ENCODE measurements around the gene LRP3.

LRP3 gene

GRCh38 chr19:33201473-33201872 is 7.3 kb downstream of the LRP3 start:
- TF ChIP-seq CTCF (IDR thresholded peaks at IDR 0.05), result no peak
- H3K27ac ChIP-seq, result no peak overlapping the region
- no peak overlapping the region for H3K4me2 ChIP-seq (ENCODE audit: low read length)
- no peaks in the 10 kb centered on the region for H3K9me3 ChIP-seq (ENCODE audit: control insufficient read depth, low read length)
- no peaks in the 10 kb centered on the region for H3K4me1 ChIP-seq
- H3K36me3 ChIP-seq (ENCODE audit: control insufficient read depth, insufficient read depth, low read length), result peaks cover 2% of the 10 kb centered on the region
- no peak overlapping the region for H3K4me3 ChIP-seq (ENCODE audit: low read depth, low read length)
- no peak overlapping the region for H3K9ac ChIP-seq
- H2AFZ ChIP-seq, result no peak overlapping the region
- no peaks in the 10 kb centered on the region for H3K27me3 ChIP-seq (ENCODE audit: control insufficient read depth, insufficient read depth, low read length)
- peaks cover 4% of the 10 kb centered on the region for H3K79me2 ChIP-seq

DNA sequence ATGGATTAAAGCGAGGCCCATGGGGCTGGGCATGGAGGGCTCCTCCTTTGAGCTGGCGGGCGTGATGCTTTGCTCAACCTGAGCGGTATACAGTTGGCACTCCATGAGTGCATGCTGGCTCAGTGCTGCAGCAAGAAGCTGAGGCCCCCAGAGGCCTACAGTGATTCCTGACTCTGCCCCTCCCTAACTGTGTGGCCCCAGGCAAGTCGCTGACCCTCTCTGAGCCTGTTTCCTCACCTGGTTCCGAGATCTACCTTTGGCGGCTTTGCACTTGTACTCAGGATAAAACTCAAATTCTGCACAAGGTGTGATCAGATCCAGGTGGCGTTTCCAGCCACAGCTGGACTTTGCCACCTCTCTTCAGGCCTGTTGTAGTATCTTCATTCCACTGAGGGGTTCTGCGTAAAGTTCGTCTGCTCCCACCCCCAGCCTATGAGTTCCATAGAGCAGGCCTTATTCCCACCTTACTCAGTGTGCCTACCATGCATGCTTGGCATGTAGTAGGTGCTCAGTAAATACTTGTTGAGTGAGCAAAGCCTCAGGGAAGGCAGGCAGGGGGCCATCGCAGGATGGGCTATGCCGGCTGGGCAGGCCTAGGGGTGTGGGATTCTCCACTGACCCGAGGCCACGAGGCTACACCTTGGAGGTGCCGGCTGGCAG is 7.9 kb downstream of the LRP3 start:
- no peak for TF ChIP-seq CTCF (IDR thresholded peaks at IDR 0.05)
- H3K4me1 ChIP-seq, result no peaks in the 10 kb centered on the region
- no peaks in the 10 kb centered on the region for H3K9me3 ChIP-seq (ENCODE audit: control insufficient read depth, low read length)
- no peaks in the 10 kb centered on the region for H3K27me3 ChIP-seq (ENCODE audit: control insufficient read depth, insufficient read depth, low read length)
- H3K4me2 ChIP-seq (ENCODE audit: low read length), result no peak overlapping the region
- no peak overlapping the region for H3K4me3 ChIP-seq (ENCODE audit: low read depth, low read length)
- peaks cover under 1% of the 10 kb centered on the region for H3K79me2 ChIP-seq
- no peaks in the 10 kb centered on the region for H3K36me3 ChIP-seq (ENCODE audit: control insufficient read depth, insufficient read depth, low read length)
- no peak overlapping the region for H3K9ac ChIP-seq
- no peak overlapping the region for H2AFZ ChIP-seq
- no peak overlapping the region for H3K27ac ChIP-seq

DNA sequence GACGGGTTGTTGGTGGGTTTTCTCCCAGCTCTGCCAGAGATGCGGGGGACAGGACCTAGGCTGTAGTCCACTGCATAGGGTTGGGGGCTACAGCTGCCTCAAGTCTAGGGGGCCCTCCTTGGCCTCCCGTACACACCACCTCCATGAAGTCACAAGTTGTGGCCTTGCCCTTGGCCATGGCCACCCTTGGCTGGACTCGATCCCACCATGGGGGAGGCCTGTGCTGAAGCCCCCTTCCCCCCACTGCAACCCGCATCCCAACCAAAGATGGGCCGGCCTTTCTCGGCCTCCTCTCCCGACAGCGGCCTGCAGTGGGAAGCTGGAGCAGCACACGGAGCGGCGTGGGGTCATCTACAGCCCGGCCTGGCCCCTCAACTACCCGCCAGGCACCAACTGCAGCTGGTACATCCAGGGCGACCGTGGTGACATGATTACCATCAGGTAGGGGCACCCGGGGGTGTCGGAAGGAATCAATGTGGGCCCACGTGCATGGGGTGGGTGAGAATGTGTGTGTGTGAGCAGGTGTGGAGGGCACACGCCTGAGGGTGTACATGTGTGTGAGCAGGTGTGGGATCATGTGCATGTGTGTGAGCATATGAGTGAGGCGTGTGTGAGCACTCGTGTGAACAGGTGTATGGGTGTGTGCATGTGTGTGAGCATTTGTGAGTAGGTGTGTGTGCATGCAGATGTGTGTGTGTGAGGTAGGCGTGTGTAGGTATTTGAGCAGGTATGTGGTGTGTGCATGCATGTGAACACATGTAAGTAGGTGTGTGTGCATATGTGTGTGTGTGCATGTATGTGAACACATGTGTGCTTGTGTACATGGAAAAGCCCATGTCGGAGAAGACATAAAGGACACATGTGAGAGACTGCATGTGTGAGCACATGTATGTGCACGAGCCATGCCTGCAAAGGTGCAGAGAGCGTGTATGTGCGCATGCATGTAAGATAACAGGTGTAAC is 8.7 kb downstream of the LRP3 start:
- H3K36me3 ChIP-seq (ENCODE audit: control insufficient read depth, insufficient read depth, low read length), result no peaks in the 10 kb centered on the region

GRCh38 chr19:33203529-33203928 is 9.4 kb downstream of the LRP3 start:
- no peak overlapping the region for H3K4me3 ChIP-seq (ENCODE audit: low read depth, low read length)
- H2AFZ ChIP-seq, result no peak overlapping the region
- H3K9me3 ChIP-seq (ENCODE audit: control insufficient read depth, low read length), result no peaks in the 10 kb centered on the region
- H3K36me3 ChIP-seq (ENCODE audit: control insufficient read depth, insufficient read depth, low read length), result no peaks in the 10 kb centered on the region
- no peaks in the 10 kb centered on the region for H3K4me1 ChIP-seq
- H3K27ac ChIP-seq, result no peak overlapping the region
- no peak overlapping the region for H3K4me2 ChIP-seq (ENCODE audit: low read length)
- H3K9ac ChIP-seq, result no peak overlapping the region
- H3K79me2 ChIP-seq, result no peaks in the 10 kb centered on the region
- H3K27me3 ChIP-seq (ENCODE audit: control insufficient read depth, insufficient read depth, low read length), result no peaks in the 10 kb centered on the region
- TF ChIP-seq CTCF (IDR thresholded peaks at IDR 0.05), result no peak

More for the DNA sequence above, 8.7 kb downstream of the LRP3 start:
- H3K4me2 ChIP-seq (ENCODE audit: low read length), result no peak overlapping the region
- no peaks in the 10 kb centered on the region for H3K27me3 ChIP-seq (ENCODE audit: control insufficient read depth, insufficient read depth, low read length)
- no peak overlapping the region for H3K4me3 ChIP-seq (ENCODE audit: low read depth, low read length)
- no peak for TF ChIP-seq CTCF (IDR thresholded peaks at IDR 0.05)
- no peaks in the 10 kb centered on the region for H3K4me1 ChIP-seq
- H3K27ac ChIP-seq, result no peak overlapping the region
- no peak overlapping the region for H2AFZ ChIP-seq
- H3K79me2 ChIP-seq, result no peaks in the 10 kb centered on the region
- H3K9me3 ChIP-seq (ENCODE audit: control insufficient read depth, low read length), result no peaks in the 10 kb centered on the region
- H3K9ac ChIP-seq, result no peak overlapping the region
